ENCODE measurements around the gene COPB2.
"Not testable (repeated sequence)": the region's sequence is repeated elsewhere in the genome, so short reads cannot be mapped to it uniquely, and the experiment has no call there.

The COPB2 gene

DNA sequence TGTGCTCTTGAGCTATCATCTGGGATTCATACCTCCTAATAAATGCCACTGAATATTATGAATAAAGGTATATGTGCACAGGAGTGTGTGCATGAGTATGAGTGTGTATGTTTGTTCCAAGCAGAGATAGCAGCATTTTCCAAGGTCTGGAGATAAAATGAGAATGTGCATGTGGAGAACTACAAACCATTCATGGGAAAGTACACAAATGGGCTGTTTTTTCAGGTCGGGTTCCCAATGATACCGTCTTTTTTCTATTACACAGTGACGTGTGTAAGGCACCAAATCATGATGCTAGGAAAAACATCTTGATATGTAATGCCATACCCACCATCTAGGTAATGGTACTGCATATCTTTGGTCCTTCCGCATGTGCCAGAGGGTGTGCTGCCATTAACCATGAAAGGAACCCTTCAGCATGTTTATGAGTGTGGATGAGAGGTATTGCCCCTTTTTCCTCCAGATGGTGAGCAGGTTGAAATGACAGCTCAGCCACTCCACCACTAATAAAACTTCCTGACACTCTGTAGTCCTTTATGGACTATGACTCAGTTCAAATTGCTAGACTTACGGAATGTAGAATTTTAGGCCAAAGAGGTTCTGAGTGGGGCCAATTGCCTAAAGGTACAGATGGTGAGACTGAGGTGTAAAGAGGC lies 36.4 kb upstream of the COPB2 start:
- no peak overlapping the region for H3K4me3 ChIP-seq (replicated peaks; ENCODE audit: low read depth, low read length)
- no peak for DNase-seq (ENCODE audit: low read depth)
- TF ChIP-seq CTCF (IDR thresholded peaks at IDR 0.05; ENCODE audit: low read length, missing control alignments) = no peak

- TF ChIP-seq CTCF (IDR thresholded peaks at IDR 0.05; ENCODE audit: low read length, missing control alignments) = no peak
Observed at GRCh38 chr3:139423232-139423631, 33.8 kb upstream of the COPB2 start.

GRCh38 chr3:139421460-139421859 lies 32.0 kb upstream of the COPB2 start:
- no peak for TF ChIP-seq CTCF (IDR thresholded peaks at IDR 0.05; ENCODE audit: low read length, missing control alignments)
- H3K4me3 ChIP-seq (replicated peaks; ENCODE audit: low read depth, low read length) = no peak overlapping the region
- no peak for DNase-seq (ENCODE audit: low read depth)

More at GRCh38 chr3:139423232-139423631, 33.8 kb upstream of the COPB2 start:
- no peak for DNase-seq (ENCODE audit: low read depth)
- H3K4me3 ChIP-seq (replicated peaks; ENCODE audit: low read depth, low read length) = no peak overlapping the region

- DNase-seq (ENCODE audit: low read depth) = no peak
- H3K4me3 ChIP-seq (replicated peaks; ENCODE audit: low read depth, low read length) = no peak overlapping the region
- TF ChIP-seq CTCF (IDR thresholded peaks at IDR 0.05; ENCODE audit: low read length, missing control alignments) = no peak
Observed at GRCh38 chr3:139421040-139421439, 31.6 kb upstream of the COPB2 start.

DNA sequence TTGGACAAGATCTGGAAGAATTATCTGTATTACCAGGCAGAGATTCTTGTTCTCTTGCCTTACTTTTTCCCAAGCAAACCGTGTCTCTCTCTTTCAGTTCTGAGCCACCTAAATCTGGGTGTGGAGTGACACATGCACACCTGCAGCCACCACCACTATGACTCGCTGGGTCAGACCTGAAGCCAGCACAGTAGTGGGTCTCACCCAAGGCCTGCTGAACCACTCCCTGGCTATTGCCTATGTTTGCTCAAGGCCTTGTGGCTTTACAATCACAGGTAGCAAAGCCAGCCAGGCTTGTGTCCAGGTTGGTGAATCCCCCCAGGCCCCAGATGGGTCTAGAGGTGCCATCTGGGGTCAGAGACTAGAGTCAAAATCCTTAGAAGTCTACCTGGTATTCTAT lies 28.7 kb upstream of the COPB2 start:
- no peak for TF ChIP-seq CTCF (IDR thresholded peaks at IDR 0.05; ENCODE audit: low read length, missing control alignments)
- no peak for DNase-seq (ENCODE audit: low read depth)
- no peak overlapping the region for H3K4me3 ChIP-seq (replicated peaks; ENCODE audit: low read depth, low read length)

GRCh38 chr3:139416275-139416674 lies 26.8 kb upstream of the COPB2 start:
- no peak overlapping the region for H3K4me3 ChIP-seq (replicated peaks; ENCODE audit: low read depth, low read length)
- DNase-seq (ENCODE audit: low read depth) = no peak
- TF ChIP-seq CTCF (IDR thresholded peaks at IDR 0.05; ENCODE audit: low read length, missing control alignments) = no peak

DNA sequence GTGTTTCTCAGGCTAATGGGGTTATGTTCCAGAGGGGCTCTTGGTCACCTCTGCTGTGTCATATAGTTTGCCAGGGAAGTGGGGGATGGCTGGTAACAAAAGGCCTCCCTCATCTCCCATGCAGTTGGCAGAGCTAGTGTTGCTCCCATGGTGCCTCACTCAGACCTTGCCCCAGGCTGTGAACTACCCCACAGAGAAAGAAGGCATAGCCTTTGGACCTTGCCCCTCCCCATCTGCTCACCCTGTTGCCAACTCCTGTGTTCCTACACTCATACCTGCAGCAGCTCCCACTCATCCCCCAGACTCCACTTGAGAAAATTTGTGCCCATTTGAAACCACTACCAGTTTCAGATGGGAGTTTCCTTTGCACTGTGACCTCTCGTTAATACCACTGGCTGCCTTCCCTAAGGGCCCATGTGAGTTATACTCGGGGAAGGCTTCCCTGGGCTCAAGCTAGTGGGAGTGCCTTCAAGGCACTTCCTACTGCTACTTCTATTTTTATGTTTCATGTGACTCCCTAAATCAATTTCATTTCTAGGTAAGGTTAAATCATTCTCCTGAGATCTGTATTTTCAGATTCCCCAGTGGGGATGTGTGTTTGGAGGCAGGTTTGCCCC lies 25.3 kb upstream of the COPB2 start:
- DNase-seq (ENCODE audit: low read depth) = no peak
- no peak for TF ChIP-seq CTCF (IDR thresholded peaks at IDR 0.05; ENCODE audit: low read length, missing control alignments)
- no peak overlapping the region for H3K4me3 ChIP-seq (replicated peaks; ENCODE audit: low read depth, low read length)

DNA sequence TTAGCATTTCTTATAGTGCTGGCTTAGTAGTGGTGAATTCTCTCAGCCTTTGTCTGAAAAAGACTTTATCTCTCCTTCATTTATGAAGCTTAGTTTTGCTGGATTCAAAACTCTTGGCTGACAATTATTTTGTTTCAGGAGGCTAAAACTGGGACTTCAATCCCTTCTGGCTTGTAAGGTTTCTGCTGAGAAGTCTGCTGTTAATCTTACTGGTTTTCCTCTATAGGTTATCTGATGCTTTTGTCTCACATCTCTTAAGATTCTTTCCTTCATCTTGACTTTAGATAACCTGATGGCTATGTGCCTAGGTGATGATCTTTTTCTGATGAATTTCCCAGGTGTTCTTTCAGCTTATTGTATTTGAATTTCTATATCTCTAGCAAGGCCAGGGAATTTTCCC lies 23.4 kb upstream of the COPB2 start:
- not testable (repeated sequence) for H3K4me3 ChIP-seq (replicated peaks; ENCODE audit: low read depth, low read length); DNase-seq (ENCODE audit: low read depth)

DNA sequence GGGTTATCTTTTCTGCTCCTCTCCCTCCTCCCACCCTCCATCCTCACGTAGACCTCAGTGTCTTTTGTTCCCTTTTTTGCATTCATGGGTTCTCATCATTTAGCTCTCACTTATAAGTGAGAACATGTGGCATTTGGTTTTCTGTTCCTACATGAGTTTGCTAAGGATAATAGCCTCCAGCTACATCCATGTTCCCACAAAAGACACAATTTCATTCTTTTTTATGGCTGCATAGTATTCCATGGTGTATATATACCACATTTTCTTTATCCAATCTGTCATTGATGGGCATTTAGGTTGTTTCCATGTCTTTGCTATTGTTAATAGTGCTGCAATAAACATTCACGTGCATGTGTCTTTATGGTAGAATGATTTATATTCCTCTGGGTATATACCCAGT lies 11.7 kb upstream of the COPB2 start:
- DNase-seq (ENCODE audit: low read depth); H3K4me3 ChIP-seq (replicated peaks; ENCODE audit: low read depth, low read length): not testable (repeated sequence)
